SK-MEL-5 (cell line): ENCODE measurements around the gene CPNE4. TPM values are rescaled to one million over a fixed set of nuclear protein-coding genes. Genes with fewer than 3 reads are reported as not detected.
"Not testable (repeated sequence)": the region's sequence is repeated elsewhere in the genome, so short reads cannot be mapped to it uniquely, and the experiment has no call there.

Experiments used
- DNase-seq: peaks from one replicate; pipeline ENCODE4 v3.0.0-alpha.2; 2016; ENCODE audit warnings: low read depth, low spot score
- in situ Hi-C: cut with HindIII; loops from 2 replicates; pipeline ENCODE4 v1.10.0; 2016; ENCODE audit warnings: low sequenced_read_pairs, high pct_unique_total_duplicates, low pct_unique_long_range_greater_than_20kb
- polyA plus RNA-seq, 2 experiments: library from polyadenylated mRNA; depleted of rRNA; stranded (reverse); fragments of >200 nt; gene quantifications; 2 replicates each; pipeline ENCODE4 v1.2.3, GENCODE V29; 2015
- total RNA-seq: library from RNA; depleted of rRNA; stranded (reverse); fragments of >200 nt; shearing (Covaris generic); gene quantifications from 2 replicates; pipeline ENCODE4 v1.2.3, GENCODE V29; 2014; rRNA removed

CPNE4 gene
- total RNA-seq: not detected in 2 replicates
- not detected in 2 replicates for polyA plus RNA-seq (2015; cell fraction: cytosol; rRNA removed)
- not detected in 2 replicates for polyA plus RNA-seq (2015; cell fraction: nucleus; rRNA removed)

- in situ Hi-C loops: no loop called here
- peak; percentile 69 for DNase-seq
These were observed at the start of gene CPNE4 for GRCh38 chr3:132034486-132035464. TSS of gene CPNE4 (minus strand) at chr3:132035014.

- no peak for DNase-seq
- in situ Hi-C loops: no loop called here
These were observed 48.9 kb upstream of the CPNE4 start for GRCh38 chr3:132083583-132084279.

- no peak for DNase-seq
- in situ Hi-C loops: no loop called here
These were observed 48.3 kb upstream of the CPNE4 start for GRCh38 chr3:132083159-132083558.

- in situ Hi-C loops: no loop called here
These were observed 44.3 kb upstream of the CPNE4 start for GRCh38 chr3:132079147-132079546.

GRCh38 chr3:132073771-132074170 is 39.0 kb upstream of the CPNE4 start:
- in situ Hi-C loops: no loop called here

More at GRCh38 chr3:132079147-132079546, 44.3 kb upstream of the CPNE4 start:
- no peak for DNase-seq

GRCh38 chr3:132071043-132071442 is 36.2 kb upstream of the CPNE4 start:
- in situ Hi-C loops: no loop called here
- DNase-seq: no peak

More at GRCh38 chr3:132073771-132074170, 39.0 kb upstream of the CPNE4 start:
- no peak for DNase-seq

GRCh38 chr3:132064114-132064513 is 29.3 kb upstream of the CPNE4 start:
- in situ Hi-C loops: no loop called here
- DNase-seq: no peak

- DNase-seq: no peak
- in situ Hi-C loops: no loop called here
These were observed 27.7 kb upstream of the CPNE4 start for GRCh38 chr3:132062535-132062934.

GRCh38 chr3:132055872-132056271 is 21.1 kb upstream of the CPNE4 start:
- no peak for DNase-seq
- in situ Hi-C loops: no loop called here

- no peak for DNase-seq
- in situ Hi-C loops: no loop called here
These were observed 12.4 kb upstream of the CPNE4 start for GRCh38 chr3:132047209-132047608.

GRCh38 chr3:132044874-132045273 is 10.1 kb upstream of the CPNE4 start:
- DNase-seq, in situ Hi-C loops: not testable (repeated sequence)

- DNase-seq: peak; percentile 8
- in situ Hi-C loops: no loop called here
These were observed 7.9 kb upstream of the CPNE4 start for GRCh38 chr3:132042681-132043080.

GRCh38 chr3:132038198-132038825 is 3.5 kb upstream of the CPNE4 start:
- DNase-seq: peak; percentile 54
- in situ Hi-C loops: no loop called here

- in situ Hi-C loops: no loop called here
- DNase-seq: no peak
These were observed 2.8 kb upstream of the CPNE4 start for GRCh38 chr3:132037581-132037980.

GRCh38 chr3:132037056-132037455 is 2.2 kb upstream of the CPNE4 start:
- DNase-seq: no peak
- in situ Hi-C loops: no loop called here

- in situ Hi-C loops: no loop called here
- DNase-seq: no peak
These were observed 723 bp downstream of the CPNE4 start for GRCh38 chr3:132034097-132034485.

- in situ Hi-C loops: no loop called here
- no peak for DNase-seq
These were observed 1.3 kb downstream of the CPNE4 start for GRCh38 chr3:132033471-132033870.

GRCh38 chr3:132032959-132033358 is 1.9 kb downstream of the CPNE4 start:
- no peak for DNase-seq
- in situ Hi-C loops: no loop called here
